ENCODE results near the gene P2RX1.

The P2RX1 gene

GRCh38 chr17:3923466-3924190 is 7.4 kb upstream of the P2RX1 start:
- DNase-seq, result no peak

- no peak for DNase-seq
These were observed 6.5 kb upstream of the P2RX1 start for GRCh38 chr17:3922765-3923164.

GRCh38 chr17:3921502-3922319 is 5.4 kb upstream of the P2RX1 start:
- DNase-seq, result no peak

- DNase-seq, result no peak
These were observed 4.7 kb upstream of the P2RX1 start for GRCh38 chr17:3921006-3921405.

- no peak for DNase-seq
These were observed 2.9 kb upstream of the P2RX1 start for GRCh38 chr17:3919123-3919624.

- no peak for DNase-seq
These were observed 2.3 kb upstream of the P2RX1 start for GRCh38 chr17:3918372-3919122.

- no peak for DNase-seq
These were observed 1.2 kb upstream of the P2RX1 start for GRCh38 chr17:3917391-3917931.

- no peak for DNase-seq
These were observed 560 bp upstream of the P2RX1 start for GRCh38 chr17:3916825-3917224.

GRCh38 chr17:3915581-3915994 is 677 bp downstream of the P2RX1 start:
- no peak for DNase-seq

- DNase-seq, result no peak
These were observed 2.0 kb downstream of the P2RX1 start for GRCh38 chr17:3914312-3914670.

- peak; percentile 53 for DNase-seq
These were observed 2.5 kb downstream of the P2RX1 start for GRCh38 chr17:3913531-3914311.

GRCh38 chr17:3912827-3913226 is 3.4 kb downstream of the P2RX1 start:
- no peak for DNase-seq

- peak; percentile 52 for DNase-seq
These were observed 4.8 kb downstream of the P2RX1 start for GRCh38 chr17:3911271-3912053.

- no peak for DNase-seq
These were observed 5.6 kb downstream of the P2RX1 start for GRCh38 chr17:3910420-3911270.

- DNase-seq, result no peak
These were observed 7.0 kb downstream of the P2RX1 start for GRCh38 chr17:3909257-3909656.

- no peak for DNase-seq
These were observed 8.6 kb downstream of the P2RX1 start for GRCh38 chr17:3907483-3908216.

GRCh38 chr17:3906881-3907280 is 9.4 kb downstream of the P2RX1 start:
- DNase-seq, result no peak

- DNase-seq, result peak; percentile 72
These were observed 11.2 kb downstream of the P2RX1 start for GRCh38 chr17:3905017-3905520.

- no peak for DNase-seq
These were observed 11.8 kb downstream of the P2RX1 start for GRCh38 chr17:3904501-3904900.

GRCh38 chr17:3903881-3904290 is 12.4 kb downstream of the P2RX1 start:
- DNase-seq, result no peak

Measured in NCI-H1694 (cell line).